ELF-1 (cell line): Measurements from ENCODE around the gene HAGHL.
"Not testable (repeated sequence)": the region's sequence is repeated elsewhere in the genome, so short reads cannot be mapped to it uniquely, and the experiment has no call there.

Source experiments
- DNase-seq: peaks from one replicate; pipeline ENCODE4 v3.0.0-alpha.2; 2016; ENCODE audit warnings: low read depth, low spot score

HAGHL gene

GRCh38 chr16:770411-770810 lies 43.5 kb downstream of the HAGHL start:
- no peak for DNase-seq

GRCh38 chr16:772959-773358 lies 46.1 kb downstream of the HAGHL start:
- no peak for DNase-seq

GRCh38 chr16:774086-775001 lies 47.4 kb downstream of the HAGHL start:
- no peak for DNase-seq

- no peak for DNase-seq
Measured at GRCh38 chr16:775236-775796, 48.4 kb downstream of the HAGHL start.

- not testable (repeated sequence) for DNase-seq
Measured at GRCh38 chr16:776298-776697, 49.4 kb downstream of the HAGHL start.

GRCh38 chr16:776824-777223 lies 49.9 kb downstream of the HAGHL start:
- no peak for DNase-seq

GRCh38 chr16:777826-778225 lies 50.9 kb downstream of the HAGHL start:
- no peak for DNase-seq

- DNase-seq: no peak
Measured at GRCh38 chr16:778447-778846, 51.5 kb downstream of the HAGHL start.

- no peak for DNase-seq
Measured at GRCh38 chr16:778909-779527, 52.1 kb downstream of the HAGHL start.
